ENCODE results near the gene TLR2.

Gene TLR2

DNA sequence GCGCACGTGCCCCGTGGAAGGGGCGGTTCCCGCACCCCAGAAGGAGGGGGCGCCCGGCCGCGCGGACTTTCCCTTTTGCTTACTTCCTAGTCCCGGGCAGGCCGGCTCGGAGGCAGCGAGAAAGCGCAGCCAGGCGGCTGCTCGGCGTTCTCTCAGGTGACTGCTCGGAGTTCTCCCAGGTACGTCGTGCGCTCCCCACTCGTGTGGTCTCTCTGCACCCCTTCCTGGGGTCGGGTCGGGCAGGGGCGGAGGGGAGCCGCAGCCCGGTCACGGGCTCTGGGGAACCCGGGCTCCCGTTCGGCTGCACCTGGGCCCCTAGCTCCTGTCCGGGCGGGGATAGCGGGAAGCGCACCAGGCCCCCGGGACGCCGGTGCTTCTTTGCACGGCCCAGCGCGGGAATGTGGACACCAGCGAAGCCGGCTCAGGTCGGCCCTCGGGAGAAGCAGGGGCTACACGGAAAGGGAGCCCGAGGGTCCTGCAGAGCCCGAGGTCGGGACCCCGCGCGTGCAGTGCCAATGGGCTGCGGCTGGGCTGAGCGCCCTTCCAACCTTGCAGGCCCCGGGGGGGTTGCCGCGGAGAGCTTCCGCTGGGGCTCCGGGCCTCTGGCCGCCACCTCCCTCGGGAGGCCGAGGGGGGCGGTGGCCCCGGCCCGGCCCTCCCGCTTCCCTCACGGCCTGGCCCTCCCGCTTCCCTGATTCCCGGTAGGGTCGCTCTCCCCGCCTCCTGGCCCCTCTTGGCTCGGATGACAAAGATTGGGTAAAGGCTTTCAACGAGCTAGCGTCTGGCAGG, at the start of gene TLR2:
Gene TLR2 (plus strand): TSS at position 99 of the 789 bp plus-strand sequence. CDS start 18,628 bp downstream, outside the sequence.
- intact Hi-C loops (cut with DNase I): no loop called here

DNA sequence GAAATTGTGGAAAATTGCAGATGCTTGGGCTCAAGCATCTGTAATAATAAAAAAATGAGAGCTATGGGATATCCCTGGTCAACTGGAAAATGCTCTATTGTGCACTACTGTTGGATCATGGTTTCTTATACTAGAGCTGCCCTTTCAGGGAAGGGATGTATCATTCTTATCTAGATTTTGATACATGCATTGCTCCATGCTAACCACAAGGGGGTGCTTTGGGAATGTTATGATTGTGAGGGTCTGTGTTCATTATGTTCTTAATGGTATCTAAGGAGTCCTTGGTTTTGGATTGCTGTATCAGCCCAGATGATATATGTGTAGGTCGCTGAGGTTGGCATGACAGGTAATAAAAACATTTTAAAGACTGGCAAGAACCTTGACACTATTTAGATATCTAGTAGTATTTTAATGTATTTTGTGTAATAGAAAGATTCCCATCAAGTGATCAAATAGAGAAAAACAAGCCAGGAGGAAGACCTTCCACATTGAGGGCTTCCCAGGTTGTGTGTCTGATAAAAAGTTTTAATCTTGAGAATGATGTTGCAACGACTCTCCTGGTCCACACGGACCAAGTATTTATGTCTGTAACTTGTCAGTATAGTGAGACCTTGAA, 49.2 kb upstream of the TLR2 start:
- intact Hi-C loops (cut with DNase I): loop anchor here (10.0 kb wide), 1 partner anchor 120 kb away; no protein-coding TSS in a partner anchor
- no peak for DNase-seq

More for the DNA sequence above, at the start of gene TLR2:
- DNase-seq: peak in 38 of 42 donors; percentile 12 to 72 (median 43)

DNA sequence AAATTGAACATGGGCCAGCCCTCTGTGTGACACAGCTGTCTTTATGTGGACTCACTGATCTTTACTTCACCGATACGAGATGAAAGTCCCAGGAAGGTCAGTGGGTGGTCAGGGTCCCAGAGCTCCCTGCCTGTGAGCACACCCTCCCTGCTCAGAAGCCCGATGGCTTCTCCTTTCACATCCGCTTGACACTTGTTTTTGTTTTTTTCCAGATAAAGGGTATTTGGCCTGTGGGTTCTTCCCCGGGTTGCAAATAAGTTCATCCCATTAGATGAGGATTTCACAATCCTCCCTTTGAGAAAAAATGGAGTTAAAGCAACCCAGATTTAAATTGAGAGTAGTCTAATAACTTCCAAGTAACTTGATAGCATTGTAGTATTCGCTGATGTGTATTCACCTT, 48.2 kb upstream of the TLR2 start:
- intact Hi-C loops (cut with DNase I): loop anchor here (10.0 kb wide), 1 partner anchor 119 kb away; no protein-coding TSS in a partner anchor
- DNase-seq: no peak

GRCh38 chr4:153637201-153637600, 46.9 kb upstream of the TLR2 start:
- intact Hi-C loops (cut with DNase I): loop anchor here (10.0 kb wide), 1 partner anchor 118 kb away; no protein-coding TSS in a partner anchor
- no peak for DNase-seq

- no peak for DNase-seq
- intact Hi-C loops (cut with DNase I): loop anchor here (10.0 kb wide), 1 partner anchor 117 kb away; no protein-coding TSS in a partner anchor
Measured at GRCh38 chr4:153638011-153638410, 46.1 kb upstream of the TLR2 start.

- intact Hi-C loops (cut with DNase I): loop anchor here (10.0 kb wide), 1 partner anchor 116 kb away; no protein-coding TSS in a partner anchor
- no peak for DNase-seq
Measured at GRCh38 chr4:153638999-153639398, 45.1 kb upstream of the TLR2 start.

- intact Hi-C loops (cut with DNase I): loop anchor here (10.0 kb wide), 1 partner anchor 115 kb away; no protein-coding TSS in a partner anchor
- DNase-seq: peak in 1 of 42 donors; percentile 34
Measured at GRCh38 chr4:153639833-153640802, 44.0 kb upstream of the TLR2 start.

DNA sequence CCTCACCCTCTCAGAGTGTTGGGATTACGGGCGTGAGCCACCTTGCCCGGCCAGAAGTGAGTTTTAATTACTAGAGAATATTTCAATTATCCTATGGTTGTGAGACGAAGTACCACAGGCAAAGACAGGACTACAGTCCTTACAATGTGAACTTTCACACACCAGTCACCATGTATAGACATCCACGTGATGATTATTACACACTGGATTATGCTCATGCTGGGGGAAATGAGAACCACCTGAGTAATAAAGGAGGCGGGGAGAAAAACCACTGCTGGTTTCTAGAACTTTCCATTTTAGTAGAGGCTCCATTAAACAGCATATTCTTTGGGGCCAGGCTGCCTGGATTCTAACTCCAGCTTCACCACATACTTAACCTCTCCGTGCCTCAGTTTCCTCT, 42.5 kb upstream of the TLR2 start:
- intact Hi-C loops (cut with DNase I): no loop called here
- no peak for DNase-seq

DNA sequence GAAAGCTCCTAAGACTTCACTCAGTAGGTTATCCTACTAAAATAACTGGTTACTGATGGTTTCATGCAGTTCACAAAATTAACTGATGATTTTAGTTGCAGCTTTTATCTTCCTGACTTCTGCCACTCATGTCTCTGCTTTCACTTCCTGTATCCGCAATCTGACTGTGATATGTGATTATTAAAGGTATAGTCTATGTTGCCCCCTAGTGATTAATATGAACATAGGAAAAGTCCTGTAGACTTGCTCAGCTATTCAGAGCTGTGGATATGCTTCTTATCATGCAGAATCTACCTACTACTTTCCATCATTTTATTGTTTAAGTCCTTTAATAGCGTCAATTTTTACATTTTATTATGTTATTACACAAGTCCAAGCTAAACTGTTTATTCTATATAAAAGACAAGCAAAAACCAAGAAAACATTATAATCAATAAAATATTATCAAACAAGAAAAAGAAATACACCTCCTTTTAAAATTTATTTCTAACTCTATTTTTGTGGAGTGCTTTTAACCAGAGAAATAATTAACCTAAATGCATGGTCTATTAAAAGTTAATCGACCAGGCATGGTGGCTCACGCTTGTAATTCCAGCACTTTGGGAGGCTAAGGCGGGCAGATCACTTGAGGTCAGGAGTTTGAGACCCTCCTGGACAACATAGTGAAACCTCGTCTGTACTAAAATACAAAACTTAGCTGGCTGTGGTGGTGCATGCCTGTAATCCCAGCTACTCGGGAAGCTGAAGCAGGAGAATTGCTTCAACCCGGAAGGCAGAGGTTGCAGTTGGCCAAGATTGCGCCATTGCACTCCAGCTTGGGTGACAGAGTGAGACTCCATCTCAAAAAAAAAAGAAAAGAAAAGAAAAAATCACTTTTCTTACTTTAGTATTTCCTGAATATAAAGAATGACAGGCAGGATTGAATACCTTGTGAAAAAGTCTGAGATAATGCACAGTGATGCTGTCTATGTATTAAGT, 40.4 kb upstream of the TLR2 start:
- intact Hi-C loops (cut with DNase I): no loop called here
- DNase-seq: no peak

GRCh38 chr4:153645183-153645582, 38.9 kb upstream of the TLR2 start:
- no peak for DNase-seq
- intact Hi-C loops (cut with DNase I): no loop called here

GRCh38 chr4:153646261-153646660, 37.8 kb upstream of the TLR2 start:
- intact Hi-C loops (cut with DNase I): no loop called here

GRCh38 chr4:153646978-153647377, 37.1 kb upstream of the TLR2 start:
- DNase-seq: no peak

More at GRCh38 chr4:153646261-153646660, 37.8 kb upstream of the TLR2 start:
- DNase-seq: no peak

DNA sequence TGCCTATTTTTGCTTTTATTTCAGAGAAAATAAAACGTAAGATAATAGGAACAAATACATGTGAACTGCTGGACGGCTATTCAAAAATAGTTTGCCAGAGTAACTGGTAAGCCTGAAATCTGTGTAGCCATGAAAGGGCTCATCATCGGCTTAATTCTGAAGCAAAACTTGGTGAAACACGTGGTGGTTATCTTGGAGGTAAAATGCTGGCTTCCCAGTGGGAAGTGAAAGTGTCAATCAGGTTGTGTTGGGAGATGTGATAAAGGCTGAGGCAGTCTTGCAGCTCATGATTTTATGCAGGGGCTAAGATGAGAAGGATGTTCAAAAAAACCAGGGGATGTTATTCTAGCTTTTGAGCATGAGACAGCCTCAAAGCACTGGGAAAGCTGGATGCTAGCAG, 36.1 kb upstream of the TLR2 start:
- DNase-seq: no peak
- intact Hi-C loops (cut with DNase I): no loop called here

More at GRCh38 chr4:153646978-153647377, 37.1 kb upstream of the TLR2 start:
- intact Hi-C loops (cut with DNase I): no loop called here

- intact Hi-C loops (cut with DNase I): no loop called here
- peak in 3 of 42 donors; percentile 26 to 55 (median 54) for DNase-seq
Measured at GRCh38 chr4:153649572-153649991, 34.5 kb upstream of the TLR2 start.

DNA sequence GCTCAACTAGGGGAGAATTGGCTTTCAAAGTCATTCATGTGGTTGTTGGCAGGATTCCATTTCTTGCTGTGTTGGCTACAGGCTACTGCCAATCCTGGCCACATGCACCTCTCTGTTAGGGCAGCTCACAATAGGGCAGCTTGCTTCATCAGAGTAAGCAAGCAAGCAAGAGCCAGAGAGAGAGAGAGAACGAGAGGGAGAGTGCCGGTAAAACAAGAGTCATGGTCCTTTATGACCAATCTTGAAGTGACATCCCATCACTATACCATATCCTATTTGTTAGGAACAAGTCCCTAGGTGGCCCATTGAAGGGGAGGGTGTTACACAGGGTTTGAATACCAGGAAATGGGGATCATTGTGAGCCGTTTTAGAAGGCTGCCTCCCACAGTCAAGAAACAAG, 33.0 kb upstream of the TLR2 start:
- intact Hi-C loops (cut with DNase I): no loop called here
- peak in 5 of 42 donors; percentile 28 to 67 (median 35) for DNase-seq

DNA sequence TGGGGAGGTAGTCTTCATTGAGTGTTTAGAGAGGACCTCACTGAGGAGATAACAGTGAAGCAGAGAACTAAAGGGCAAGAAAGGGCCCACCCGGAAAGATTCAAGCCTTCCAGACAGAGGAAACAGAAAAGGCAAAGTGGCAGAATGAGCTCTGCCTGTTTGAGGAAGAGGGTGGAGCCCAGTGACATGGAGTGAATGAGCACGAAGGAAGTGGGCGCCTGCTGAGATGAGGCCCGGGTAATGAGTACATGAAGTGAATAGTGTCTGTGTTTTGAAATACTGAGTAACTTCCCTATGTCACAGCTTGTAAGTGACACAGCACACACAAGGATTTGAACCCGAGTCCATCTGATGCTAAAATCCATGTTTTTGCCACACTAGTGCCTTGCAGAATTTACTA, 32.5 kb upstream of the TLR2 start:
- peak in 24 of 42 donors; percentile 20 to 77 (median 40) for DNase-seq
- intact Hi-C loops (cut with DNase I): no loop called here

- DNase-seq: peak in 2 of 42 donors; percentile 43 to 58
- intact Hi-C loops (cut with DNase I): no loop called here
Measured at GRCh38 chr4:153652051-153652784, 31.9 kb upstream of the TLR2 start.
